HG02852 (cell line): Measurements from ENCODE around the gene MAGI2.

Experiments
- ATAC-seq: cut with Tn5 transposase; IDR thresholded peaks from one replicate; pipeline ENCODE4 v1.9.1; 2021; ENCODE audit warnings: mild to moderate bottlenecking, moderate library complexity; ENCODE audit not compliant: unreplicated experiment

Gene MAGI2

DNA sequence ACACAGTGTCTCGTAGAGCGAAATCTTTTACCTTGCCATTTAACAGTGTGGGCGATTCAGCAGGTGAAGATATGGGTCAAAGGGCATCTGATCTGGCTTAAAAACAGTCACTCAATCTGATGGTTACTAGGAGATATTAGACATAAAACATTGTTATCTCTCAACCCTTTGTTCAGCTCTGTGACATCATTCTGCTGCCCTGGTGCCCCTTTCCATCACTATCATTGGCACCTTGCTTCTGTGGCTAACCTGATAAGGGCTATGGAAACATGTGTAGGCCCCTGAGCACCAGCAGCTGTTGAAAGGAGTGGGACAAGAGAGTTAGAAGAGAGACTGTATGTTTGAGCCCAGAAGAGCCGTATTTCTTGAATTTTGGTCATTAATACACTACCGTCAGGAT, 1004.6 kb downstream of the MAGI2 start:
- ATAC-seq = no peak

DNA sequence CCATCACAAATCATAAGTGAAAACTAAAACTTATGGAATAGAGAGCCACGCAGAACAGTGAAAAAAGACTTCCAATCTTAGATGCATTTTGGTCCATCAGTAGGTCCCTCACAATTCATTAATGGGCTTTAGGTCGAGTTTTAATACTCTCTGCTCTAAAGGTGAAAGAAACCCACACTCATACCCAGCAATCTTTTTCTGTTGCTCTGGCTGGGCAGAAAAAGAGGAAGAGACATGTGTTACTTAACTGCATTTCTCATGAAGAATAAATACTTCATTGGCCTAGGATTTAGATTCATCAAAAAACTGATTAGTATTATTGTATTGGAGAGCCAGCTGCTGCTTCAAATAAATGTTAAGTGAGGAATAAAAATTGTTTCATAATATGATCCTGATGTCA, 1009.2 kb downstream of the MAGI2 start:
- no peak for ATAC-seq

DNA sequence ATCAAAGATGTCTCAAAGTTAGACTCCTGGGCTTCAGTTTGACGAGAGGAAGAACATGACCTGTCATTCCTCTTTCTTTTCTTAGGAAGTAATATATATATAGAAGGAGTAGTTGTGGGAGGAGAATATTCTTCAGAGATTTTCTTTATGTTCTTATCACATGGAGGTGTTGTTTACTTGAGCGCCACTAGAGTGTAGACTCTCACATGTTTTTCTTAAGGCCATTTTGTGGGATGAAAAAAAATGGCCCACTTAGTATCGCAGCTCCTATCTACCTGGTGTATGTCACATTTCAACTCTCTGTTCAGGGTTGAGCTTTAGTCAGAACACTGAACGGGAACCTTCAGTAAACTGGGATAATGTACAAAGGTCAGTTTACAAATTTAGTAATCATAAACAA, 1009.7 kb downstream of the MAGI2 start:
- ATAC-seq = no peak

DNA sequence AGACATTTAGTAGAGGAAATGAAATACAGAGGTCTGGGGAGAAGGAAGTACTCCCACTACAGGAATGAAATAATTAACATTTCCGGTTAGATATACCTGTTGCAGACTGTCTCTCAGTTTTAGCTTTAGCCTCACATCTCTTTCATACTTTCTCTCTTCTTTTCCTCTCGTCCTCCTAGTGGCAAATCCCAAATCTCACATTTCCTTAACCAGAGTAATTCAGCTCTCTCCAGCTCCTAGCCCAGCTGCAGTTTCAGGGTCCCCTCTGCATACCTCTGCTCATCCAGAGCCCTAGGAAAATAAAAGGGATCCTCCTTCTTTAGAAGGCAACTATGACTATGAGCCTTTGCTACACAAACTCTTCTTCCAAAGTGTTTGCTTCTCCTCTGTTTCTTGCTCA, 1011.7 kb downstream of the MAGI2 start:
- no peak for ATAC-seq

DNA sequence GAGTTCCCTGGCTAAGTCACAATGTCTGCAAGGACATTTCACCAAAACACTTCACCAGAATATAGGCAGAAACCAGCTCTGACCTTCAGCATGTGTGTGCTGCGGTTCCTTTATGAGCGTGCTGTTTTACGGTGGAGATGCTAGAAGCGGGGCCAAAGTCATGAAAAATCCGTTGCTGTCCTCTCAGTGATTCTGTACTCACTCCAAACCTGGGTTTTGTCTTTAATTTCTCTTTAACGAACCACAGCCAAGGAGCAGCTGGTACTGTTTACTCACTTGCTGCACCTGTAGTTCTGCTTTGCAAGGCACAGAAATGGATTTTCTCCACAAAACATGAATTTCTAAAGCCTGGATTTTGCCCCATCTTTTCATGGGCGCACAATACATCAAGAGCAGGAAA, 1015.0 kb downstream of the MAGI2 start:
- no peak for ATAC-seq

DNA sequence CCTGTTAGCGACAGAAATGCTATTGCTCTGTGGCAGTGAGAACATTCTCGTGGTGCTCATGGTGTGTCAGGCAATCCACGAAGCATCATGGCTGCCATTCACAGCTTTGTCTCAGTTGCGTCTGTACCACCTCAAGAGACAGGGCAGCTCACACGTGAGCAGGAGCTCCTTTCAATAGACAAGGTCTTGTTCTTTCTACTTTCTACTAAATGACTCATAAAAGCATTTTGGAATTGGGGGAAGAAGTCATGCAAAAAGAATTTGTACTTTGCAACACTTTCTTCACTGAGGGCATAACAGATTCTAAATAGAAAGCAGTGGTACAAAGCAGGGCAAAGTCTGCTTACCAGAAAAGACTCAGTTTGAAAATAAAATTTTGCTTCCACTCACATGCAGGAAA, 1016.3 kb downstream of the MAGI2 start:
- ATAC-seq = no peak

DNA sequence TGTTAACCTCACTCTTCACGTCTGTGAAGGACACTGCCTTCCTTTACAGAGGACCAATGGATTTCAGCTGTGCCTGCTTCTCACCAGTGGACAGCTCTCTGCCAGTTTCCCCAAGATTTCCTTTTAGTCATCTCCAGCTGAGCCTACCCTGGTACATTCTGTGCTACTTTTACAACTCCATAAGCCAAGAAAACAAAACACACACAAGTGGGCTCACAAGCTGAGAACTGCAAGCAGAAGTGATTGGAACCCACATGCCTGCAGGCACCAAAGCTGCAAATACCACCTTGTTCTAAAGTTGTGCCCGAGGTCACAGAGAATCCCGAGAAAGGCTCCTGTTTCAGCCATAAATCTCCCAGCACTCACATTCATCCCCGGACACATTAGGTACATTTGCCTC, 1018.1 kb downstream of the MAGI2 start:
- no peak for ATAC-seq

DNA sequence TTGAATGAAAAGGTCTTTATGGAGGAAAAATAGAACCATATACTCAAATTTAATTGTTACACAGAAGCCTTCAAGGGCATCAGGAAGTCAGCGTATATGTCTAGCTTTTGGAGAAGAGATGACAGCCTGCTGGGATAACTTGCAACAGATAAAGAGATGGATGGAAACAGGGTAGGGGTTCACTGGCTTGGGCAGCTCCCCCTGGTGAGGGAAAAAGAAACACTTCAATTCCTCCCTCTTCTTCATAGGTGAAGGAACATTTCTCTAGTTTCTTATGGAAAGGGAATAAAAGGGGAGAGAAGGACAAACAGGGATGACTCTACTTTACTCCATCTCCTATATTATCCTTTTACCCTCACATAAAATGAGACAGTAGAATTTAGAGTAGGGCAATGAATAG, 1019.2 kb downstream of the MAGI2 start:
- ATAC-seq = no peak

DNA sequence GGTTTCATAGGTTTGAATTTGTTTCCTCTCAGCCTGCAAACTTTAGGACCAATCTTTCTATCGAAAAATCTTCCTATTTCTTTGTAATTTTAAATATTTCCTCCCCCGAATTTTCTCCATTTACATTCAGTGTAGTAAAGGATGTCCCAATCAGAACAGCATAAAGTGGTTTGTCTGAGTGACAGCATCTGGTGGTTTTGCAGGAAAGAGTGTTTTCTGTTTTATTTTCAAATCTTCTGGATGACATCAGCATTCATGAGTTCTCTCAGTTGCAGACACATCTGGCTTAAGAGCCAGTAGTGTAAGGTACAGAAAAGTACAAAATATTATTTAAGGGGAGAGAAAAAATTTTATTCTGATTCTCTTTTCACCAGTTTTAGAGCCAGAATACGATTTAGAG, 1020.0 kb downstream of the MAGI2 start:
- no peak for ATAC-seq

DNA sequence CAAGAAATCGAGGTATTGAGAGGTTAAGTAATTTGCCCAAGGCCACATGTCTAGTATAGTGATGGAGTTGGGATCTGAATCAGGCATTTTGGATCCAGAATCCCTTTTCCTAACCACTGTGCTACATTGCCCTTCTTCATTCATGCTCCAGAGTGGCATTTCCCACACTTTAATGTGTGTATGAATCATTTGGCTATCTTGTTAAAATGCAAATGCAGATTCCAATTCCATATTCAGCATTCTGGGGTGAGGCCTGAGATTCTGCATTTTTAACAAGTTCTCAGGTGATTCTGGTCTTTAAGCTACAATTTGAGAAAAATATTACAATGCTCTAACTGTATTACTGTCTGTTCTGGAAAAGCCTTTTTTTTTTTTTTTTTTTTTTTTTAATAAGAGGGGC, 1023.6 kb downstream of the MAGI2 start:
- ATAC-seq = no peak

DNA sequence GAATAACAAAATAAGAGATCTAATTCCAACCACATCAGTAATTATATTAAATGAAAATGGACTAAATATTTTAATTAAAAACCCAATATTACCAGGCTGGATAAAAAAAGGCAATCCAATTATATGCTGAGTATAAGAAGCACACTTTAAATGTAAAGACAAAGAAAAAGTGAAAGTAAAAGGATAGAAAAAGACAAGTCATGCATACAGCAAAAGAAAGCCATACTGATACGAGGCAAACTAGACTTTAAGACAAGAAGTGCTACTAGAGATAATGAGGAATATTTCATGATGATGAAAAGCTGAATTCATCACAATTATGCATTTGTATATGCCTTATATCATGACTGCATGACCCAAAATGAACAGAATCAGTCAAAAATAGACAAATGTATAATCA, 1026.3 kb downstream of the MAGI2 start:
- ATAC-seq = no peak

DNA sequence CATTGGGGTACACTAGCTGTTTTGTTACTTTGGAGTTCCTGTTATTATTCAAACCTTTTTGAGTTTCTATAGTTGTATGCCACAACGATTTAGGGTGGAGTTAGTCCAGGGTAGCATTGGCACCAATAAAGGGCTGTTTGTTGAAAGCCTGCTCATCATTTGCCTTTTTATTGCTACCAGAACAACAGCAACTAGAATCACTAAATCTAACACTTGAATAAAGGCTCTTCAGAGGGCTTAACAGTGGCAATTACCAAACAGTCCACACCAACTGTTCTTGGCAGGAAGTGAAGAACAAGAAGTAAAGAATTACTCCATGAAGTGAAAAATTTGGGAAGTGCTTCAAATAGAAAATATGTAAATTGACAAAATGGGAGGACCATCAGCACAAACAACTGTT, 1033.5 kb downstream of the MAGI2 start:
- no peak for ATAC-seq

DNA sequence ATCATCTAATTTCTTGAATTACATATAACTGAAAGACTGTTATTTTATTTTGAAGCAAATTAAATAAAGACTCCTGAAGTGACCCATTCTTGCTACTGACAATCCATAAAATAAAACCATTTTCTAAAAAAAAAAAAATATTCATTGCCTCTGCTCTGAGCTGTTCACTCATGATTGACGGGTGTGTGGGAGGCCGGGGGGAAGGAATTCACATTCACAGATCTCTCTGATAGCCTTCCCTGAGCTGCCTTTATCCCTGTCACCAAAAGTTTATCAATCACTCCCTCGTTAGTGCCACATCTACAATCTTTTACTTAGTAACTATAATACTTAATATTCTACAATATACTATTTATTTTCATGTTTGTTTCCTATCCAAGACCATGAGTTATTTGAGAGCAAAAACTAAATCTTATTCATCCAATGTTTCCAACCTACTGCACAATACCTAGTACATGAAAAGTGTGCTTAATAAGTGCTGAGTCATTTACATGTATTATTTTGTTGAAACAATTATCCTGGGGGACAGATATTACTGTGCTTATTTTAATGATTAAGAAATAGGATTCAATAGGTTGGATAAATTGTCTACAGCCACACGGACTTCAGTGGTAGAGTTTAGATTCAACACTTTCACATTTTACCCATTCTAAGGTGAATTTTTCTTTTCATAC, 1036.2 kb downstream of the MAGI2 start:
- ATAC-seq = no peak

DNA sequence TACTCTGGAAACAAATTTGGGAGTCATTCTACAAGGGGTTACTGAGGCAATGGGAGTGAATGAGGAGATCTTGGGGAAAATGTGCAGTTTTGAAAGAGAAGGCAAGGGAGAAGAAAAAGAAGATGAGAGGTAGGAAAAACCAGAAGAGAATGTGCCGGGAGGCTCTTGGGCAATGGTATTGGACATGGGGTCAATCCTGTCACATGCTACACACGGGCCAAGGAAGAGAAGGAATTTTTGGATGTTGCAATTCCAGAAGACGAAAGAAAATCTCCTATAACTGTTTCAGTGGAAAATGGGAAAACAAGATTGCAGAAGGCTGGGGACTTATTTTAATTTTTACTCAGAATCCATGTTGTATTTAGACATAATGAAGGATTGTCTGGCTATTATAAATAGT, 1039.9 kb downstream of the MAGI2 start:
- ATAC-seq = no peak

DNA sequence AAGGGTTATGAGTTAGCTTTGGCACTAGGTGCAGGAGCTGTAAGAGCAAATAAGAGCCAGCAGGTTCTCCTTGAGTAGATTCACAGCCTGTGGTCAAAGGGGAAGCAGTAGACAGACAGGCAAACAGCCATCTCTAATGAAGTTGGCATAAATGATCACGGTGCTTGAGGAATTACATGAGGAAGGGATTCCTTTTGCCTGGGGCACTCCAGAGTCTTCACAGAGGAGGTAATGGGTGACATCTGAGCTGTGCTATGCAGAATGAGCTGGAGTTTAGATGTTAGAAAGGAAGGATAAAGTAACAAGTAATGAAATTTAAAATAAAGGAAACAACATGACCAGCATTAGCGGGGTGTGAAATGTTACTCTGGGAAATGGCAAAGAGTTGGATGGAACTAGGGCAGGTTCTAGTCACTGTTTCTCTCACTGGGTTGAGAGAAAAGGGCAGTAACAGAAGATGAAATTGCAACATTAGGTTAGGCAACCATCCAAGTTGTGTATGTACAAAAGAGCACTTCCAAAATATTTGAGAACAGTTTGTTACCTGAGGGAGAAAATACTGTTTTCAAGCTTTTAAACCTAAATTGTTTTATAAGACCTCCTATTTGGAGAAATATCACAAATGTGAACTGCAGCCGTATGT, 1041.1 kb downstream of the MAGI2 start:
- no peak for ATAC-seq

DNA sequence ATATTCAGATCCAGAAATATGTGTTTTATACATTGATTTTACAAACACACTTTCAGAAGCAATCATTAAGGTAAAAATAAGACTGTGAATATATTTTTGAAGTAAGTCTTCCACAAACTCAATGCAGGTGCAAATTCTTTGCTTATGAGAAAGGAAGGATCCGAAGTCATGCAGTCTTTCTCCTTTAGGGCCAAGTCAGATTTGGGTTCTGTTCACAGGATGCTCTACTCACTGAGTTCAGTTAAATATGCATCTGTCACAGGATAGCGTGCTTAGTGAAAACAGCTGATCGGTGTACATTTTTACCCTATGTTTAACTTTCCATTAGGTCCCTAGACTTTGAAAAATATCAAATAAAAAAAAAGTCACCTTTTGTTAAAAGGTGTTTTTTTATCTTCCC, 1046.4 kb downstream of the MAGI2 start:
- ATAC-seq = no peak

DNA sequence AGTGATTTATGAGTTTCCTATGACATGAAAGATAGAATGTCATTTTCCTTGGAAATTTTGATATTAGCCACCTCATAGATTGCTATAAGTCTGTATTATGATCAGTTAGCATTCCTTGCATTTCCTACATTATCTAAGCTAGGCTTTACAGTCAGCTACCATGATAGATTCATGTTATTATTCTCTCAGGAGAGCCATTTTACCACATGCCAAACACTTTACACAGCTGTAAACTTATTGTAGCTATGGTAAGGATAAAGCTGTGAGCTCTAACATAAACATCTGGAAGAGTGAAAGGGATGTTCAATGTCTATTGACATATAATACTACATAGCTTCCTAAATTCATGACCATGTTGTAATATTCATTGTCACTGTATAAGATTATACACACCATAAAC, 1046.9 kb downstream of the MAGI2 start:
- ATAC-seq = no peak

DNA sequence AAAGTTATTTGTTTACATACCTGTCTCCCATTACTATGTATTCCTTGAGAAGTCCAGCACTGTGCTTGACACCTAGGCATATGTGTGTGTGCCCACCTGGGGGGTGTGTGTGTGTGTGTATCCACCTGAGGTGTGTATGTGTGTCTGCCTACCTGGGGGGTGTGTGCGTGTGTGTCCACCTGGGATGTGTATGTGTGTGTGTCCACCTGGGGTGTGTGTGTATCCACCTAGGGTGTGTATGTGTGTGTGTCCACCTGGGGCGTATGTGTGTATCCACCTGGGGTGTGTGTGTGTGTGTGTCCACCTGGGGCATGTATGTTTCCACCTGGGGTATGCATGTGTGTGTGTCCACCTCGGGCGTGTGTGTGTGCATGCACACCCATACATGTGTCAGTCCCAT, 1051.4 kb downstream of the MAGI2 start:
- ATAC-seq = no peak

DNA sequence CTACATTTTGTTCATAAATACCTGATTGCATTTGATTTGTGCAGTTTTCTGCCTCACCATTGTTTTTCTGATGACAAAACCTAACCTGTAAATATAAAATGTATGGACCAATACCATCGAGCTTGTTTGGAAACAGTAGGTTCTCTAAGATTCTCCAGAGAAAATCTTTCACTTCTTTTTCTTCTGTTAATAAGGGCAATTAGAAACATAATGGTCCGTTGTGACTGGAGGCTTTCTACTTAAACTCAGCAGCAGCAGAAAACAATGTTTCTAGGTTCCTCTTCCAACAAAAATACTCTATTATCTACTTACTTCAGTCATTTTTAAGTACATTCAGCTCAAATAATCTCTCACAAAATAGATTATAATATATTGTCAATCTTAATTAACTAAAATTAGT, 1053.4 kb downstream of the MAGI2 start:
- no peak for ATAC-seq

DNA sequence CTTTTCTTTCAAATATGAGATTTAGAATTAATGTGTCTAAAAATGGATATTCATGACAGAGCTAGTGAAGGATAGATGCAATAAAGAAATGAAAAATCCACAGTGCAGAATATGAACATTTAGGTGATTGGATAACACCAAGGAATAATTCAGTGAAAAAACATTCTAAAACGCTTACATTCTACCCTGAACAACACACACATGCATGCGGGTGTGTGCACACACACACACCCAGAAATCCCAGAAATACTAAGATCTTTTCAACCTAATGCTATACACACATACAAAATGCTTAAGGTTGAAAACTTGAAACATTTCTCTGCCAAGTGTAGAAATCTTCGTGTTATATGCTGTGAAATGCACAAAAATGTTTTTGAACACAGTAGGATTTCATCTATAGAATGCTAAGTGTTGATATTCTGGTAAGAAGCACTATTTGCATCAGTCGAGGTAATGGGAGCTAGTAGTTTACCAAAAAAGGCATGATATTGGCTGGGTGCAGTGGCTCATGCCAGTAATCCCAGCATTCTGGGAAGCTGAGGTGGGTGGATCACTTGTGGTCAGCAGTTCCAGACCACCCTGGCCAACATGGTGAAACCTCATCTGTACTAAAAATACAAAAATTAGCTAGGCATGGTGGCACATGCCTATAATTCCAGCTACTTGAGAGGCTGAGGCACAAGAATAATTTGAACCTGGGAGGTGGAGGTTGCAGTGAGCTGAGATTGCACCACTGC, 1054.3 kb downstream of the MAGI2 start:
- ATAC-seq = no peak

DNA sequence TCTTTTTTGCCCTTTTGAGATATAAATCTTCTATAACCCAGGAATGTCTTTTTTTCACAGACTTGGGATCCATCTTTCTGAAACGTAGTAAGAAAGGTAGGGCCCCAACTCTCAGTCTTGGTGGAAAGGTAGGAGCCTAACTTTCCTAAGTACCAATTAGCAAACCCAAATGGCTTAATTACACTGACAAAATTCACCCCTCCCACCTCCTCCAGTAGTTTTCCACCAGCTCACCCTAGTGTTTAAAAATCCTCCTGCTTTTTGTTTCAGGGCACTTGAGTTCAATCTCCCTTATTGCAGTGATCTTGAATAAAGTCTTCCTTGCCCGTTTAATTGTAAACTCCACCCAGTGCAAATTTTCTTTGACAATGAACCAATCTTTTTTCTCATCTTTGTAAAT, 1054.9 kb downstream of the MAGI2 start:
- no peak for ATAC-seq

DNA sequence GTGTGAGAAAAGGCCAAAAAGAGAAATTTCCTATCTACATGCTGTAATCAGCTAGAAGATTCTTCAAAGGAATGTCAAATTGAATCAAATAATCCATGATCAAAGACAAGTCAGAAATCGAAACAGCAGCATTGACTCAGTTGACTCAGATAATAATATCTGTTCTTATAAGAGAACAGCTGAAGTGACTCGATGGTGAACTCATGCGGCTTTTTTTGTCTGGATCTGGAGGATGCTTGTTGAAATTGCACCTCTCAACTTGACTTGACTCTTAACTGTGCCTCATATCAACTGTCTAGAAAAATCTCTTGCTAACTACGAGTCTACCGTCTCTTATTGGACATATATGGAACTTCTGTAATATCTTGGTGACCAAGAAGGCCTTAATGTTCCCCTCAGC, 1055.4 kb downstream of the MAGI2 start:
- no peak for ATAC-seq
